ENCODE results near the gene SOBP. TPM values are rescaled to one million over a fixed set of nuclear protein-coding genes. Genes with fewer than 3 reads are reported as not detected.

SOBP gene
- total and polyA plus RNA-seq, 9 donors = 8.7 to 31.3 (median 25.8) TPM

GRCh38 chr6:107599043-107599442, 109.1 kb downstream of the SOBP start:
- Histone ChIP-seq H3K9me3 (no peaks in the 10 kb centered on the region), H3K4me3 (no peak overlapping the region), H3K27ac (no peak overlapping the region), H3K36me3 (no peaks in the 10 kb centered on the region), H3K27me3 (no peaks in the 10 kb centered on the region), H3K4me1 (ENCODE audit: insufficient read depth) (peaks cover 7% of the 10 kb centered on the region)
- intact Hi-C loops (cut with DNase I) = no loop called here
- DNase-seq = no peak
- WGBS, 3 donors = 94 to 97% (median 95%) methylated on average over 4 of the region's 4 CpGs
- TF ChIP-seq POLR2A (IDR thresholded peaks at IDR 0.05) (no peak), EP300 (IDR thresholded peaks at IDR 0.05) (no peak), CTCF (IDR thresholded peaks at IDR 0.05) (no peak)

GRCh38 chr6:107600121-107600520, 110.2 kb downstream of the SOBP start:
- intact Hi-C loops (cut with DNase I) = loop anchor here in 1 of 4 donors (5.0 kb wide), 1 partner anchor 108 kb away; the partner anchor contains the start of gene SOBP
- no peaks in the 10 kb centered on the region for H3K27me3 ChIP-seq
- no peak overlapping the region for H3K4me3 ChIP-seq
- H3K4me1 ChIP-seq (ENCODE audit: insufficient read depth) = peaks cover 7% of the 10 kb centered on the region
- no peak for DNase-seq
- TF ChIP-seq POLR2A (IDR thresholded peaks at IDR 0.05) (no peak), EP300 (IDR thresholded peaks at IDR 0.05) (no peak), CTCF (IDR thresholded peaks at IDR 0.05) (no peak)
- 14 to 30% (median 15%) methylated on average over 5 of the region's 5 CpGs for WGBS, 3 donors
- no peaks in the 10 kb centered on the region for H3K9me3 ChIP-seq
- no peaks in the 10 kb centered on the region for H3K36me3 ChIP-seq
- no peak overlapping the region for H3K27ac ChIP-seq

GRCh38 chr6:107600936-107601335, 111.0 kb downstream of the SOBP start:
- WGBS, 3 donors = 8 to 18% (median 8%) methylated on average over 5 of the region's 5 CpGs

GRCh38 chr6:107601406-107601805, 111.5 kb downstream of the SOBP start:
- WGBS, 3 donors = 90 to 94% (median 91%) methylated on average over 3 of the region's 3 CpGs
- Histone ChIP-seq H3K27me3 (no peaks in the 10 kb centered on the region), H3K27ac (no peak overlapping the region), H3K4me1 (ENCODE audit: insufficient read depth) (peaks cover 7% of the 10 kb centered on the region), H3K9me3 (no peaks in the 10 kb centered on the region), H3K36me3 (no peaks in the 10 kb centered on the region), H3K4me3 (no peak overlapping the region)
- no peak for DNase-seq
- no peak for TF ChIP-seq POLR2A (IDR thresholded peaks at IDR 0.05)
- TF ChIP-seq EP300 (IDR thresholded peaks at IDR 0.05) = no peak
- no peak for TF ChIP-seq CTCF (IDR thresholded peaks at IDR 0.05)
- intact Hi-C loops (cut with DNase I) = loop anchor here in 1 of 4 donors (5.0 kb wide), 1 partner anchor 109 kb away; the partner anchor contains the start of gene SOBP

More at GRCh38 chr6:107600936-107601335, 111.0 kb downstream of the SOBP start:
- H3K9me3 ChIP-seq = no peaks in the 10 kb centered on the region
- no peaks in the 10 kb centered on the region for H3K36me3 ChIP-seq
- intact Hi-C loops (cut with DNase I) = loop anchor here in 1 of 4 donors (5.0 kb wide), 1 partner anchor 109 kb away; the partner anchor contains the start of gene SOBP
- peaks cover 7% of the 10 kb centered on the region for H3K4me1 ChIP-seq (ENCODE audit: insufficient read depth)
- no peaks in the 10 kb centered on the region for H3K27me3 ChIP-seq
- no peak for TF ChIP-seq POLR2A (IDR thresholded peaks at IDR 0.05)
- DNase-seq = peak in 4 of 5 donors; percentile 39 to 52 (median 45)
- H3K4me3 ChIP-seq = no peak overlapping the region
- no peak overlapping the region for H3K27ac ChIP-seq

GRCh38 chr6:107602321-107603005, 112.5 kb downstream of the SOBP start:
- Histone ChIP-seq H3K4me3 (no peak overlapping the region), H3K4me1 (ENCODE audit: insufficient read depth) (peaks cover 11% of the 10 kb centered on the region)

More at GRCh38 chr6:107602321-107603005, 112.5 kb downstream of the SOBP start:
- Histone ChIP-seq H3K27me3 (no peaks in the 10 kb centered on the region), H3K36me3 (no peaks in the 10 kb centered on the region), H3K9me3 (no peaks in the 10 kb centered on the region), H3K27ac (no peak overlapping the region)
- intact Hi-C loops (cut with DNase I) = loop anchor here in 1 of 4 donors (5.0 kb wide), 1 partner anchor 110 kb away; the partner anchor contains the start of gene SOBP
- TF ChIP-seq POLR2A (IDR thresholded peaks at IDR 0.05) (no peak), CTCF (IDR thresholded peaks at IDR 0.05) (no peak), EP300 (IDR thresholded peaks at IDR 0.05) (no peak)
- WGBS, 3 donors = 59 to 63% (median 60%) methylated on average over 5 of the region's 5 CpGs
- no peak for DNase-seq
